RWPE1 (cell line): ENCODE measurements around the gene TEAD2.

Experiments used
- CTCF ChIA-PET: fragments of 350-600 bp; sonication (Branson Sonifier 250); formaldehyde crosslinking; extraction: SDS; loops from one replicate; lab custom pipeline; 2021; lab: Yijun Ruan, JAX
- POLR2A ChIA-PET: fragments of 400-600 bp; formaldehyde crosslinking; extraction: SDS; loops from one replicate; lab custom pipeline; 2020; ENCODE audit warnings: antibody characterized with exemption; ENCODE audit not compliant: low non-redundant PET; lab: Yijun Ruan, JAX
- DNase-seq: peaks from one replicate; pipeline ENCODE4 v3.0.0; 2012; ENCODE audit warnings: low spot score
- H3K27ac ChIP-seq: fragments of 450-650 bp; 2 replicates; pipeline ENCODE4 v1.5.1; 2017
- CTCF ChIP-seq: fragments of 450-650 bp; conservative IDR thresholded peaks from 2 replicates; pipeline ENCODE4 v1.5.1; 2017; ENCODE audit warnings: low read depth, mild to moderate bottlenecking

Gene TEAD2

GRCh38 chr19:49363268-49364082, 1.3 kb upstream of the TEAD2 start, which contains the start of gene DKKL1:
Gene DKKL1 (plus strand): TSS chr19:49363877. CDS start chr19:49363999, 122 bp downstream.
- POLR2A ChIA-PET, result no interaction called here
- CTCF ChIA-PET, result interaction anchor here (0.6 to 0.8 kb wide), 3 partner anchors 62 to 1771 kb away, joined by 3 to 4 read pairs (median 4); partner anchors contain the start of gene GFY
- TF ChIP-seq CTCF, result peak; percentile 31
- peak within 1 kb of the TSS; percentile 88 for H3K27ac ChIP-seq
- DNase-seq, result peak; percentile 99

GRCh38 chr19:49362929-49363267, 682 bp upstream of the TEAD2 start:
- ChIA-PET POLR2A (no interaction called here), CTCF (interaction anchor here (0.6 to 0.8 kb wide), 3 partner anchors 62 to 1771 kb away, joined by 3 to 4 read pairs (median 4); partner anchors contain the start of gene GFY)
- no peak for DNase-seq
- H3K27ac ChIP-seq, result peak overlapping the region; percentile 88
- TF ChIP-seq CTCF, result no peak

GRCh38 chr19:49361438-49362047, 673 bp downstream of the TEAD2 start:
- peak; percentile 72 for DNase-seq
- H3K27ac ChIP-seq, result peak overlapping the region; percentile 88
- POLR2A ChIA-PET, result interaction anchor here (0.5 to 0.7 kb wide), 4 partner anchors 13 to 216 kb away, joined by 3 to 7 read pairs (median 3); partner anchors contain the start of gene ALDH16A1
- TF ChIP-seq CTCF, result no peak
- CTCF ChIA-PET, result interaction anchor here (0.5 kb wide), 1 partner anchor 41 kb away, joined by 3 read pairs; no protein-coding TSS in a partner anchor

- no peak for DNase-seq
- POLR2A ChIA-PET, result no interaction called here
- no peak for TF ChIP-seq CTCF
- CTCF ChIA-PET, result no interaction called here
- H3K27ac ChIP-seq, result peak overlapping the region; percentile 88
Measured at GRCh38 chr19:49359851-49360820, 2.1 kb downstream of the TEAD2 start.

GRCh38 chr19:49357186-49357585, 5.0 kb downstream of the TEAD2 start:
- CTCF ChIA-PET, result interaction anchor here (0.6 kb wide), 1 partner anchor 23 kb away, joined by 3 read pairs; no protein-coding TSS in a partner anchor
- peak overlapping the region; percentile 29 for H3K27ac ChIP-seq
- POLR2A ChIA-PET, result no interaction called here
- DNase-seq, result no peak
- no peak for TF ChIP-seq CTCF
